ENCODE measurements around the gene RPS6KA2.

- no peak for TF ChIP-seq CTCF (IDR thresholded peaks at IDR 0.05)
- TF ChIP-seq POLR2A (IDR thresholded peaks at IDR 0.05): no peak
Measured at GRCh38 chr6:166582258-166582657, 44.8 kb downstream of the RPS6KA2 start.

Measured in breast epithelium (tissue), 3 donors.